ENCODE data around the gene CLCN1.

The CLCN1 gene

DNA sequence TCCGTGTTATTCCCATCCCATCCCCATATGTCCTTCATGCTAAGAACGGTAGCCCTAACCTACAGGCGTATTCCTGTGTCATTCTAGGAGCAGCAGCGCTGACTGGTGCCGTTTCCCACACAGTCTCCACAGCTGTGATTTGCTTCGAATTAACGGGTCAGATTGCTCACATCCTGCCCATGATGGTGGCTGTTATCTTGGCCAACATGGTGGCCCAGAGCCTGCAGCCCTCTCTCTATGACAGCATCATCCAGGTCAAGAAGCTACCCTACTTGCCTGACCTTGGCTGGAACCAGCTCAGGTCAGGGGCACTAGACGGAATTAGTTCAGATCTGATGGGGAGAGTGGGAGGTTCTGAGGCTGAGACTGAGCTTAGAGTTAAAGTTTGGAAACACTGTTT, 25.9 kb downstream of the CLCN1 start:
- DNase-seq, result no peak

DNA sequence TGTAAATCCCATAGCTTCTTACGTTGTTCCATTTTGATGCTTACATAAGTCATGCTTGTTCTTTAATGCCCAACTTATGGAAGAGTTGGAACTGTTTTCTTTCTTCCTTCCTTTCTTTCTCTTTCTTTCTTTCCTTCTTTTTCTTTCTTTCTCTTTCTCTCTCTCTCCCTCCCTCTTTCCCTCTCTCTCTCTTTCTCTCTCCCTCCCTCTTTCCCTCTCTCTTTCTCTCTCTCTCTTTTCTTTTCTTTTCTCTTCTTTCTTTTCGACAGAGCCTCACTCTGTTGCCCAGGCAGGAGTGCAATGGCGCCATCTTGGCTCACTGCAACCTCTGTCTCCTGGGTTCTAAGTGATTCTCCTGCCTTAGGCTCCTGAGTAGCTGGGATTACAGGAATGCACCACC, 27.7 kb downstream of the CLCN1 start:
- DNase-seq, result no peak

DNA sequence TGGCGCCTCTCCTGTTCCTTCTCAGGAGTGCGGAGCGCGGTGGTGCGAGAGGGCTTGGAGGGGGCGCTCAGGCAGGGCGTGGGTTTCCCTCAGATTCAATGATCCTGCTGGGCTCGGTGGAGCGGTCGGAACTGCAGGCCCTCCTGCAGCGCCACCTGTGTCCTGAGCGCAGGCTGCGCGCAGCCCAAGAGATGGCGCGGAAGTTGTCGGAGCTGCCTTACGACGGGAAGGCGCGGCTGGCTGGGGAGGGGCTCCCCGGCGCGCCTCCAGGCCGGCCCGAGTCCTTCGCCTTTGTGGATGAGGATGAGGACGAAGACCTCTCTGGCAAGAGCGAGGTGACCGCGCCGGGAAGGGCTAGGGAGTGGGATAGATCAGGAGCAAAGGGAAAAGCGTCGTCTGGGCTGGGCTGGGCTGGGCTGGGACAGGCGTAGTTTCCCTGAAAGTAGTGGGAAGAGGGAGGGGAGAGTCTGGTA, 29.6 kb downstream of the CLCN1 start:
- DNase-seq, result peak in 1 of 2 experiments; percentile 13

DNA sequence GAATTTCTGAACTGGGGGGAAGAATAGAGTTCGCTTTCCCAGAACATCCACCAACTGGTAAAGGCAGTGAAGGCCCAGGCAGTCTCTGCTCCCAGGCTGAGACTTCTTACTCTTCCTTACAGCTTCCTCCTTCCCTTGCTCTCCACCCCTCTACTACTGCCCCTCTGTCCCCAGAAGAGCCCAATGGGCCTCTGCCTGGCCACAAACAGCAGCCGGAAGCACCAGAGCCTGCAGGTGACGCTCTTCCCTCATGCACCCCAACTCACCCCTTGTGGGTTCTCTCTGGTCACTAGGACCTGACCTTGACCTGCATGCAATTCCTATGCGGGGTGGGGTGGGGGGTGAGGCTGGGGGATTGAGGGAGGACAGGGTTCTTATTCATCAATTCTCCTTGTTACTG, 30.1 kb downstream of the CLCN1 start:
- no peak for DNase-seq

DNA sequence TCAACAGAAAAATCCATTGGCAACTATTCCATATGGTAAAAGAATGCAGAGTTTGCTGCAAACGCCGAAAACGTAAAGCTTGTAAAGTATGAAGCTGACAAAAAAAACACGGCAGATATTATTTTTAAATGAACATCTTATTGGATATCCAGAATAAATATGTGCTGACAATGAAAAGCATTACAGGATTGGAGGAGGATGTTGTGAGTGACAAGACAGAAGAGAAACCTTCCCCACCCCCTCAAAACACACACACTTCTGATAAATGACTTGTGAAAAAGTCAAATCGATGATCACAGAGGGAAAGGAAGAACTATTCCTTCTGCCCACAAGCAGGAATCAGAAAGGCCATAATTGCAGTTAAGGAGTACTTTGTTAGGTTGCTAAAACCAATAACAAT, 32.0 kb downstream of the CLCN1 start:
- no peak for DNase-seq

DNA sequence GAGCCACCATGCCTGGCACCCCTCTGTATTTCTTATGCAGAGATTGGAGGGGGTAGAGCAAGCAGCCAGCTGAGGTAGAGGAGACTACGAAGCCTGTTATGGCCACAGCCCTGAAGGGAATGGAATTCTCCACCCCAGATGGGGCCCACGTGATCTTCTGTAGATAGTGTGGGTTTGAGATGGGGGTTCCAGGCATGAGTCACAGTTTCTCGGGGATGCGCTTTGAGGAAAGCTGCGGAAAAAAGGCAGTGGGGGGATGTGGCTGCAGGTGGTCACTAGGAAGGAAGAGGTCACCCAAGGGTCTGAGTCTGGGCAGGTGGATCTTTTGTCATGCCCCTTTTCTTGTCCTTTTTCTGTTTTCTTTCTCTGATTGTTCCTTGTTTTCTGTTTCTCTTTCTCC, 35.1 kb downstream of the CLCN1 start:
- no peak for DNase-seq

DNA sequence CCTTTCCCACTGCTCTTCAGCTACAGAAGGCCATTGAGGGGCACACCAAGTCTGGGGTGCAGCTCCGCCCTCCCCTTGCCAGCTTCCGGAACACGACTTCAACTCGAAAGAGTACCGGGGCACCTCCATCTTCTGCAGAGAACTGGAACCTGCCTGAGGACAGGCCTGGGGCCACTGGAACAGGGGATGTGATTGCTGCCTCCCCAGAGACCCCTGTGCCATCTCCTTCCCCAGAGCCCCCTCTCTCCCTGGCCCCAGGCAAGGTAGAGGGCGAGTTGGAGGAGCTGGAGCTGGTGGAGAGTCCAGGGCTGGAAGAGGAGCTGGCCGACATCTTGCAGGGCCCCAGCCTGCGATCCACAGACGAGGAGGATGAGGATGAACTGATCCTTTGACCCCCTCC, 35.7 kb downstream of the CLCN1 start:
- DNase-seq, result no peak

DNA sequence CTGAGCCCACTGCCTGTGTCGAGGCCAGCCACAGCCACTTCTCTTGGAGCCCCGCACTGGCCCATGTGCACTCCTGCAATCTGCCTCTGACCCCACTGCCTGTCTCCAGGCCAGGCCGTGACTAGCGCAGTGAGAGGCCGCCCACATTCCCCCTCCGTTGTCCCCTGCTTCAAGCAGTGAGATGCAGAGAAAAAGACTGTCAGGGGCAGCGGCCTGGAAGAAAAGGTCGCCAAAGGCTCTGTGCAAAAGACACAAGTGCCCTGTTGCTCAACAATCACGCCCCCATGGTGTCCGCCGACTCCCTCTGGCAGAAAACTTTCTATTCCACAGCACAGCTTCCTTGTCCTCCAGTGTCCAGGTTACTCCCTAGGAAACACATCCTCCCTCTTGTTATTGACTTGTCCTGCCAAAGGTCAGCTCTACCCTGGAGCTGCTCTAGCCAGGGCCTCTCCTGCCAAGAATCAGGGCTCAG, 36.7 kb downstream of the CLCN1 start:
- DNase-seq, result no peak

DNA sequence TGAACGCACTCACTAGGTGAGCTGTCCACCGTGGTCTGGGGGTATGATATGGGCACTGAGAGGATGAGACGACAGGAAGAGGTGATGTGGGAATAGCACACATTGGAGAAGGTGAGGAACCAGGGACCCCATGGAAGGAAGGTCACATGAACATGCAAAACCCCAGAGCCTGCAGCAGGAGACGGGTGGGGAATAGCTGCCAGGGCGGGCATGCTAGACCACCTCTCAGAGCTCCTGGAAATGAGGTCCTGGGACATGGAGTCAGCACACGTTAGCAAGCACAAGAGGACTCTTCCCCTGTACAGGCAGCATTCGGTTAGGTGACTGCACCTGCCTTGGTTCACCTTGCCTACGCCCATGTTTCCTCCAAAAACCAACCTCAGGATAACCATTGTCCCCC, 38.5 kb downstream of the CLCN1 start:
- no peak for DNase-seq

DNA sequence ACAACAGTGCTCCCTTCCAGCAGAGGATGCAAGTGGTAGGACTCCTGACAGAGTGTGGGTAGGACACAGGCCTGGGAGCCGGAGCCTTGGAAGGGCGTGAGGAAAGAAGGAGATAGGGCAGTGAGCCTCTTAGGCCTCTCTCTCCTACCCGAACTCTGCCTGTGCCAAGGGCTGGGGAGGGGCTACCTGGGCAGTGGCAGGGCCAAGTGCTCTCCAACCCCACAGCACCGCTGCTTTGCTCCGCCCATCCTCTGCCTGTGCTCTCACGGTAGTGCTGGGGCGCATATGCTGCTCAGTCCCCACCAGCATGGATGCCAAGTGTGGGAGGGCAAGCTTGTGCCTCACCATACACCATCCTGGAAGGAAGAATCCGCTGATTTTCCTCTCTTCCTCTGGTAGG, 39.1 kb downstream of the CLCN1 start:
- no peak for DNase-seq

DNA sequence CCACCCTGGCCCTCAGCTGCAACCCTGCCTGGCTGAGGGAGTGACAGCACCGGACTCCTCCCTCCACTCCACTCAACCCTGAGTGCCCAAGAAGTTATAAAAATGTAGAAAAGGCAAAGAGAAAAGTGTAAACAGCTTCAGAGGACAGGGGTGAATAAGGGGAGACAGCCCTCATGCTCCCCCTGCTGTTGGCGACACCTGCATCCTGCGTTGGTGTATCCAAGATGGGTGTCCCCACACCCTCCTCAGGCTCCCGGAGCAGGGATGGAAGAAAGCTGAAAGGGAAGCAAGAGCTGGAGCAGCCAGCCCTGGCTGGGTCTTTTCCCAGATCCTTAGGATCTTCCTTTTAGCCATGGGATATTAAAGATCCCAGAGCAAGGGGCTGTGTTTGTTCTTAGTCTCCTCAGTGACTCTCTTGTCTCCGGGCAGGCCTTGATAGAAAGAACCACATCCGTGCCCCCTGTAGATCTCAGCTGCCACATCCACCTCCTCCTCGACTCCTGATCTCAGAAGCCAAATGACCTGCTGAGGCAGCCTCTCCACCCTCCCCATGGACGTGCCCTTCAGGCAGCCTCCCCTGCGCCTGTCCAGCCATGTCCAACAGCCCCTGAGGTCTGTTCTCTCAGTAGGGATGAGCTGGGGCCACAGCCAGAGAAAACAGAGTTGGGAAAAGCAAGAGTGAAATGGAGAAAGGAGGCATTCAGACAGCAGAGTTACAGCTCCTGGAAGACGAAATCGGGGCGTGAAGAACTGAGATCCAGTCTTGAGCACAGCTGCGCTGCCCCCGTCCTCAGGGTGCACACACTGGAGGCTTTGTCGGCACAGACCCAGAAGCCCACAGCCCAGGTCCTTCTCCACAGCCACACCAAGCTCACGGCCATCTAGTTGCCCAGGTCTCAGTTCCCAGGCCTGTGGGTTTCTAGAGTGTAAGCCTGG, 39.8 kb downstream of the CLCN1 start:
- no peak for DNase-seq

DNA sequence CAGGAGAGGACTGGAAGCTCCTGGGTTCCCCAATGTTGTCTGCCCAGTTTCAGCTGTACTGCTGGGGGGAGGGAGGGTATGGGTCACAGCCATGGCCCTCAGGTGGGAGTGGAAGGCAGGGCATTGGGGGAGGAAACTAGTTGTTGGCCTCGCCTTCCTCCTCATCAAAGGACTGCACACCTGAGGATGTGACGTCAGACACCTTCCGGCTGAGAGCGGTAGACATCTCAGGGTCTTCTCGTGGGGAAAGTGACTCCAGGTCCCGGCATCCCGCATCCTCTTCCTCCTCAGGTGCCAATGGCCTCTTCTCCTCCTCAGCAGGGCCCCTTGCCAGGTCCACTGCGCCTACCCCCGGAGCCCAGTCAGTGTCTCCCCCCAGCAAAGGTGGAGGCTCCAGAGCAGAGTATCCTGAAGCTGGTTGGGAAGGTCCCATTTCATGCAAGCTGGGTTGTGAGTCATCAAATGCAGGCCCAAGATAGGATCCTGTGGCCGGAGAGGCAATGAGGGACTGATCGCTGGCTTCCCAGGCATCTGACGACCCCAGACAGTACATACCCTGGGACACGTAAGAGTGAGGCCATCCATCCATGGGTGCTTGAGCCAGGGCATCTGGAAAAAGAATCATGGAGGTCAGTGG, 40.6 kb downstream of the CLCN1 start:
- no peak for DNase-seq

DNA sequence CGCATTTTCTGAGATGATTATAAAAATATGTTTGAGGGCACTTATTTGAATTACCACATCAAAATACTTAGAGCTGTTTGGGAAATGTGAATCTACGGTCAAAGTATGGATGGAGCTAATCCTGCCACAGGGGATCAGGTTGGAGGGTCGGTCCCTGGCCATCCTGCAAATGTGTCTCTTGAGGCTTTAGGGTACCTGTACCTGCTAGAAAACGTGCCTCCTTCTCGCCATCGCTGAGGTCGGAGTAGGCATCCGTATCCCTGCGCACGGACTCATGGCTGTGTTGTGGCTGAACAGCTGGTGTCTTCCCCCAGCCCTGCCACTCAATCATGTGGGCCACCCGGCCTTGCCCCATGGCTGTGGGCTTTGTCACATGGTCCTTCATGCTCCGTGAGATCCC, 42.7 kb downstream of the CLCN1 start:
- DNase-seq, result no peak

DNA sequence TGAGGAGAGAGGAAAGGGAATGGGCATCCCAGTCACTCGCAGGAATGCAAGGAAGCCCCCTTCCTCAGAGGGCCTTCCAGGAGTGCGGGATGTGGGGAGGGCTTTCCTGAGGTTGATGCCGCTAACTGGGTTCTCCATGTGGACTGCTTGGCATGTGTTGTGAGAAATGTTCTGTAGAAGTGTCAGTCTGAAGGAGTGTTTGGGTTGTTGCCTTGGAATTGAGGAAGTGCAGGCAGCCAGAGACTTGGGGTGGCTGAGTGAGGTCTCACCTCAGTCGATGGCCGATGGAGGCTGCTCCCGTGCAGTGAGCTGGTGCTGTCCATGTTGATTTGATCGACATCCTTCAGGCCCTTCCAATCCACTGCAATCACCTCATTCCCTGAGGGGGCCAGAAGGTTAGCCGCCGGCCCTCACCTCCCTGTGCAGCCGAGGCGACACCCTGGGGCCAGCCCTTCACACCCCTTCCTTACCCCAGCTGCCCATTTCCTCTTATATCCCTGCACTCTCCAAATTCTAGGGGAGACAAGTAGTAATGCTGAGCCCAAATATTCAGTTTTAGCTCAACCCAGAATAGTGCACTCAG, 44.0 kb downstream of the CLCN1 start:
- DNase-seq, result peak in 1 of 2 experiments; percentile 21

DNA sequence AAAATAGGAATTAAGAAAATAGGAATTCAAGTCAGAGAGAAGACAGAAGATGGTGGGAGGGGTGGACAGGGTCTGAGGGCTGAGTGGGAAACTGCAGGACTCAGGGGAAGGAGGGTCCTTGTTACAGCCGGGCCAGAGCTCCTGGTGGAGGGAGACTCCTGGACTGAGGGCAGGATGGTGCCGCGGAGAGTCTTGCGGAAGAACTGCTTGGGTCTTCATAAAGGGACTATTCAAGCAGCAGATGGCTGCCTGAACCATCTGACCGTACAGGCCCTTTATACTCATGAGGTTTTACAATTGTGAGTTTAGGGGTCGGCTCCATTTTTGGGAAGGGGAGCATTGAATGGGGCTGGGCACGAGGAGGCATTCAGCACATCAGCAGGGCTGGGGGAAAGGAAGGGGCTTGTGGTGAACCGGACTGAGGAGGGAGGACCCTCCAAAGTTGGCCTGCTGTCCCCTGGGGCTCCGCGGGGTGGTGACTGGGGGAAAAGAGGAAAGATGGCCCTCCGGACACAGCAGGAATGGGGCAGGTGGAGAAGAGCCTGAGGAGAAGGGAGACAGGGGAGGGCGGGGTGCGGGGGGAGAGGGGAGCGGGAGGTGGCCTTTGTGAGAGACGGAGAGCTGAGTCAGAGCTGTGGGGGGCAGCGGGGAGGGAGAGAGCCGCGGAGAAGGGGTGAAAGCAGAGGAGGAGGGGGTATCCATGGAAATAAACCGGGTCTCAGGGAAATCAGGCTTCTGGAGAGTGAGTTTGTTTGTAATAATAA, 45.1 kb downstream of the CLCN1 start:
- DNase-seq, result no peak

DNA sequence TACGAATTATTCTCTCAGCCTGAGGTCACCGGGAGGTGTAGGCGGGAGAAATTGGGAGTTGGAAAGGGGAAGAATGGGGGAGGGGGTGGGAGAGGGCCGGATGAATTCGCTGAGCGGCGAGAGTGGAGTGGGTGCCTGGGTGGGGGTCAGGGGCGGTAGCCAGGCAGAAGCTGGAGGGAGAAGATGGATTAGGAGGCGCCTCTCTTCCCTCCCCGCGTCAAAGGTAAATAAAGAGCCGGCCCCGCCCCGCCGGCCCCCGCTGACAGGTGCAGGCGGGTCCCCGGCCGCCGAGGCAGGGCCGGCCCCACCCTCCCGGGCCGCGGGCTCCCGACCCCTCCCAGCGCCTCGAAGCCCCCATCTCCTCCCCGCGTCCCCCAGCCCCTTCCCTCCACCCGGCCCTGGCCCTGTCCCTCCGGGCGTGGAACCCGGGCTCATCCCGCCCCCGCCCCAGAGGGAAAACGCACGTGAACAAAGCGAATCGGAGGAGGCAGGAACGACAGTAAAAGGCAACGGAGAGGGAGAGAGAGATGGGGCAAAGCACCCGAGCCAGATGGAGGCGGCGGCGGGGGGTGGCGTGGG, 45.7 kb downstream of the CLCN1 start:
- no peak for DNase-seq

DNA sequence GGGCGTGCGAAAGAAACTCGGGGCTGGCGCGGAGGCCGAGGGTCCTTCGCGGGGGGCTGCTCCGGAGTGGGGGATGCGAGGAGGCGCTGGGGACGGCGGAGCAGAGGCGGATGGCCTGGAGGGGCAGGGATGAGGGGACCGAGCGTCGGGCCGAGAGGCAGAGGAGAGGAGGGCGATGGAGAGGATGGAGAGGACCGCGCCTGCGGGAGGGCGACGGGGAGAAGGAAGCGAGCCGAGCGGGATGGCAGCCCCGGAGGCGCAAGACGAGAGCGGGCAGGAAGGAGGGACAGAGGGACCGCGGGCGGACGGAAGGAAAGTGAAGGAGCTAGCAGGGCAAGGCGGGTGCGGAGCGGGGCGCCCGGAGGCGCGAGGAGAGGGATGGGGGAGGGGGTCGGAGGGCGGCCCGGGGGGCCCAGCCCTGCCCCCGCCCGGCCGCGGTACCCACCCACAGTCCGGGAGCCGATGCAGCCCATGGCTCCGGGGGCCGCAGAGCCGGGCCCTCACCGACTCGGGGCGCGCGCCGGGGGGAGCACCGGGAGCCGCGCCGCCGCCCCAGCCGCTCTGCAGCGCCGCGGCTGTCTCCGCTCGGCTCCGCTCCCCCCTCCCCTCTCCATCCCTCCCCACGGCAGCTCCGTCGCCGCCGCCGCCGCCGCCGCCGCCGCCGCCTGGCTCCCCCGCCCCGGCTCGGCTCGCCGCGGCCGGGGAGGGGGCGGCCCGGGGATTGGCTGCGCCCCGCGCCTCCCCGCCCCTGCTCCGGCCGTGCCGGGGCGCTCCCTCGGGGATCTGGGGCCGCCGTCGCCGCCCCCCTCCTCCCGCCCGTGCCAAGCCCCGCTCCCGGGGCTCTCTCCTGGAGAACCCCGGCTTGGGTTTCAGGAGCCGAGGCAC, 46.5 kb downstream of the CLCN1 start, which contains the start of gene FAM131B:
Gene FAM131B, minus strand, starts transcription at position 583 of the 885 bp plus-strand sequence. Its CDS starts 110 bp downstream, at position 473.
- DNase-seq, result no peak

DNA sequence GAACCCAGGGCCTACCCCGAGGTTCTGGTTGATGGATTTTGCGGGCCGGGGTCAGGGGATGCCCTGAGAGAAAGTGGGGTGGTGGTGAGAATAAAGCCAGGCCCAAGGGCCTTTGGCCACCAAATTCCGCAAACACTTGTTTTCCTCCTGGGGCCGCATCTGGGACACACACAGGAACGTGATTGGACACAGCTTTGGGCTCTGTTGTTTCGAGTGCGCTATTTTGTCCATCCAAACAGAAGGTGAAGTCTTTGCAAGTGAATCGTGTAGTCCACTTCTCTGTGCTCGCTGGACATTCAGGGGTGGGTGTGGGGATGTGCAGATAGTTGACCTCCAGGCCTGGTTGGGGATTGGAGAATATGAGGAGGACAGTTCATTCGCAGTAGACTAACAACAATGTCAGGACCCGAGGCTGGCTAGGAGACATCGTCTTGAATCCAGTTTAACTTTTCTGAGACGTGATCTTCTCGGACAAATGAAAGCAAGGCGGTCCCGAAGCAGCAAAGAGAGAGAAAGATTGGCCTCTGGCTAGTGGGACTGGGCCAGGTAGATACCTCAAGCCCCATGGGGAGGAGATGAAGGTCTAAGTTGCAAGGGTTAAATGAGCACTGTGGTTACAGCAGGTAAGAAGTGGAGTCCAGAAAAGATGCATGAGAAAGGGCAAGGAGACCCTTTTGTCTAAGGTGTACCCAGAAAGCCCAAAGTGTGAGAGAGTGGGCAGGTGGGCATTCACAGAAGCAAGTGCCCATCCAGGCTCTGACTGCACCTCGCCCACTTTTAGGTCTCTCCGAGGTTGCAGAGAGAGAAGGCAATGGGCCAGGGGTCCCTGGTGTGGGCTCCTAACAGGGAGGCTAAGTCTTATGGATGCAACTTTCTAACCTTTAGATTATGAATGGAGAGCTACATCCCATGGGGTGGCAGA, 47.4 kb downstream of the CLCN1 start:
- no peak for DNase-seq

DNA sequence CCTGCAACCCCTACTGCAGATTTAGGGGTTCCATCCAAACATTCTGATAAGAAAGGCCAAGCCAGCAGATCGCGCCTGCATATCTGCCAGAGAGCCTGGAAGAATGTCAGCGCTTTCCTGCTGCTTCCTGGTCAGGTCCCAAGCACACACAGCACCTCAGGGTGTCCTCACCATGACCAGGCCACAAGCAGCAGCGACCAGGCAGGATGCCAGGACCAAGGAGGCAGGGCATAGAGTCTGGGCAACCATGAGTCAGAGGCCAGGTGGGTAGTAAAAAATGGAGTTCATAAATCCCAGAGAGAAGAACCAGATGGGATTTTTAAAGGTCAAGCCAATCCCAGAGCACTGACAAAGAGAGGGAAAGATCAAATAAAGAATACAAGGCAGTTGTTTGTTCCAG, 52.1 kb downstream of the CLCN1 start:
- DNase-seq, result no peak

DNA sequence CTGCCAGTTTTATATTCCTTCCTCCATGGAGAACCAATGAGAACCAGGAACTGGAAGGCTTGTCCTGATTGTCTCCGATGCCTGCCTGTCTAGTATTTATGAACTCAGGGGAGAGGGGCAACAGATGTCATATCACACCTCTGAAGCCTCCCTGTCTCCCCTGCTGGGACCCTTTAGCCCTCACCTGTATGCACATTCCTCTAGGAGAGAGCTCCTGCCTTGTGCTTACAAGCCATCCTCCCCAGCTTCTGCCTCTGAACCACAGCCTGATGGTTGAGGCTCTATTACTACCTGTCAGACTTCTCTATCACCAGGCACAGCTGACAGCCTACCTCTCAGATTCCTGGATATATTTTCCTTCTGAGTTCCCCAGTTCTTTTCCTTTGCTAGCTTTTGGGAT, 52.5 kb downstream of the CLCN1 start:
- DNase-seq, result no peak

Measured in AML-193 (cell line).